ENCODE results near the gene RGS17.

Gene RGS17

DNA sequence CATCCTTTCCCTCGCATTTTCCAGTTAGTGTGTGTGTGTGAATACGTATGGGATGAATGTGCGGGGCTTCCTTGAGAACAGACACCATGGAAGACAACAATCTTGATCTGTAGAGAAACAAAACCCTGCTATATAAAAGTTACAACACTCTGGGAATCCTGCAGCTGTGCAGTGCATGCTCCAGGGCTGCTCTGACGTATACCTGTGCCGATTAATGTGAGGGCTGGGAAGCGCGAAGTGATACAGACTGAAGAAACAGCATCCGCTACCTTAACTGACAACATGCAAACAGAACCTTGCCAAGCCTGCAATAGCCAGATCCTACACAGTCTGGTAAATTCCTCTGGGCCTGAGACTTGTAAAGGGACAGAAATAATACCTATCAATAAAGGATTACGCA, 96.9 kb downstream of the RGS17 start:
- no peak for TF ChIP-seq EGR1 (IDR thresholded peaks at IDR 0.05)
- TF ChIP-seq, protein P1, sequence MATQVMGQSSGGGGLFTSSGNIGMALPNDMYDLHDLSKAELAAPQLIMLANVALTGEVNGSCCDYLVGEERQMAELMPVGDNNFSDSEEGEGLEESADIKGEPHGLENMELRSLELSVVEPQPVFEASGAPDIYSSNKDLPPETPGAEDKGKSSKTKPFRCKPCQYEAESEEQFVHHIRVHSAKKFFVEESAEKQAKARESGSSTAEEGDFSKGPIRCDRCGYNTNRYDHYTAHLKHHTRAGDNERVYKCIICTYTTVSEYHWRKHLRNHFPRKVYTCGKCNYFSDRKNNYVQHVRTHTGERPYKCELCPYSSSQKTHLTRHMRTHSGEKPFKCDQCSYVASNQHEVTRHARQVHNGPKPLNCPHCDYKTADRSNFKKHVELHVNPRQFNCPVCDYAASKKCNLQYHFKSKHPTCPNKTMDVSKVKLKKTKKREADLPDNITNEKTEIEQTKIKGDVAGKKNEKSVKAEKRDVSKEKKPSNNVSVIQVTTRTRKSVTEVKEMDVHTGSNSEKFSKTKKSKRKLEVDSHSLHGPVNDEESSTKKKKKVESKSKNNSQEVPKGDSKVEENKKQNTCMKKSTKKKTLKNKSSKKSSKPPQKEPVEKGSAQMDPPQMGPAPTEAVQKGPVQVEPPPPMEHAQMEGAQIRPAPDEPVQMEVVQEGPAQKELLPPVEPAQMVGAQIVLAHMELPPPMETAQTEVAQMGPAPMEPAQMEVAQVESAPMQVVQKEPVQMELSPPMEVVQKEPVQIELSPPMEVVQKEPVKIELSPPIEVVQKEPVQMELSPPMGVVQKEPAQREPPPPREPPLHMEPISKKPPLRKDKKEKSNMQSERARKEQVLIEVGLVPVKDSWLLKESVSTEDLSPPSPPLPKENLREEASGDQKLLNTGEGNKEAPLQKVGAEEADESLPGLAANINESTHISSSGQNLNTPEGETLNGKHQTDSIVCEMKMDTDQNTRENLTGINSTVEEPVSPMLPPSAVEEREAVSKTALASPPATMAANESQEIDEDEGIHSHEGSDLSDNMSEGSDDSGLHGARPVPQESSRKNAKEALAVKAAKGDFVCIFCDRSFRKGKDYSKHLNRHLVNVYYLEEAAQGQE (IDR thresholded peaks at IDR 0.05; ENCODE audit: low read depth): no peak
- no peak for TF ChIP-seq TAF1 (IDR thresholded peaks at IDR 0.05; ENCODE audit: low read depth)
- TF ChIP-seq, protein P2, sequence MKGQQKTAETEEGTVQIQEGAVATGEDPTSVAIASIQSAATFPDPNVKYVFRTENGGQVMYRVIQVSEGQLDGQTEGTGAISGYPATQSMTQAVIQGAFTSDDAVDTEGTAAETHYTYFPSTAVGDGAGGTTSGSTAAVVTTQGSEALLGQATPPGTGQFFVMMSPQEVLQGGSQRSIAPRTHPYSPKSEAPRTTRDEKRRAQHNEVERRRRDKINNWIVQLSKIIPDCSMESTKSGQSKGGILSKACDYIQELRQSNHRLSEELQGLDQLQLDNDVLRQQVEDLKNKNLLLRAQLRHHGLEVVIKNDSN (IDR thresholded peaks at IDR 0.05): no peak
- TF ChIP-seq YY1 (IDR thresholded peaks at IDR 0.05; ENCODE audit: low read depth): no peak

DNA sequence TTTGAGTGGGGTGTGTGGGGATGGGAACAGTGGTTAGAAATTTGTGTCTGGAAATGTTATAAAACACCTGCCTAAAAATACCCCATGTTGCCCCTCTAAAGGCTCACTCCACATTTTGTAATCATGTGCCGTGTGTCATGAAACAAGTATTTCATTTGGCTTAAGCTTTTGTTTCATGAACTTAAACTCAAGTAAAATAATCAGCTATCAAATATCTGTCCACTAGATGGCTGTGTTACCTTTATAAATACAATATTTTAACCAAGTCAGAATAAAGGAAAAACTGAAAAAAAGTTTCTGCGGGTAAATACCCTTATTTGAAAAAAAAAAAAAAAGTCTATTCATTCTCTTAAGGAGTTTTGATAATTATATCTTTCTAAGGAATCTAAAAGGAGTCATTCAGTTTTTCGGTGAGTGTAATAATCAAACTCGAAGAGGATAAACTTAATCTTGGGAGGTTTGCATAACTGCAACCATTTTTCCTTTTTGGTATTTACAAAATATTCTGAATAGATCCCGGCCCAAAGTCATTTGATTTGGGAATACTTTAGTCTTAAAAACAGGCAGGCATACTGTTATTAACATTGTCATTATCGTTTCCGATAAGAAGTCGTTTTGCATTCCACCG, 98.7 kb downstream of the RGS17 start:
- no peak for TF ChIP-seq TEAD4 (IDR thresholded peaks at IDR 0.05)
- TF ChIP-seq RAD21 (IDR thresholded peaks at IDR 0.05; ENCODE audit: low read depth): peak; percentile 47

DNA sequence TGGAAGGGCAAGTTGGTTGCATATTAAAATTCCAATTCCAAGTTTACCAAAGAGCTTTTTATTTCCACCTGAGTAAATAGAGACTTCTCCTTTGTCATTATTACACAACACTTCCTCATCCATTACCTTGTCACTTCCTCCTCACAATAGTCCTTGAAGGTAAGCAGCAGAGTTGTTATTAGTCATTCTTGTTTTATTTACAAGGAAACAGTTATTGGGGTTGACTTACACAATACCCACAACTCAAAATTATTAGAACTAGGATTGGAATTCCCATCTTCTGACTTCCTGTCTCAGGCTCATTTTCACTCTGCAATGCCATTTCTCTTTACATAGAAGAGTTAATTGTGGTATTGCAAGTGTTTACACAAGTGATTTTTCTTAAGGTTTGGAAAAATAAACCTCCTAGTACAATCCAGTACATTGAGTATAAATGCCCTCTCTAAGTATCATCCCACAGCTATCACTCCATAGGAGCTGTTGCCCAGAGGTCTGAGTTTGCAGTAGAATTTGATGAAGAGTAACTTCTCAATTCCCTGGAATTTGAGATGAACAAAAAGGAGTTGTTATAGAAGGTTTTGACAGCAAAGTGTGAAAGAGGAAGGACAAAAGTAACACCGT, 99.6 kb downstream of the RGS17 start:
- TF ChIP-seq, protein P1 (IDR thresholded peaks at IDR 0.05; ENCODE audit: low read depth): no peak
- TF ChIP-seq EP300 (IDR thresholded peaks at IDR 0.05; ENCODE audit: borderline replicate concordance) (no peak), TCF12 (IDR thresholded peaks at IDR 0.05; ENCODE audit: low read depth) (no peak), NFIC (IDR thresholded peaks at IDR 0.05) (no peak), CREB1 (IDR thresholded peaks at IDR 0.05; ENCODE audit: low read depth) (no peak), CEBPB (IDR thresholded peaks at IDR 0.05) (no peak), RAD21 (IDR thresholded peaks at IDR 0.05; ENCODE audit: low read depth) (no peak), EGR1 (IDR thresholded peaks at IDR 0.05) (no peak), YY1 (IDR thresholded peaks at IDR 0.05; ENCODE audit: low read depth) (no peak), FOXM1 (IDR thresholded peaks at IDR 0.05; ENCODE audit: borderline replicate concordance, low read depth) (no peak), ZBTB7A (IDR thresholded peaks at IDR 0.05; ENCODE audit: low read depth) (no peak)
- TF ChIP-seq, protein P2 (IDR thresholded peaks at IDR 0.05): no peak
- TF ChIP-seq, protein P3, sequence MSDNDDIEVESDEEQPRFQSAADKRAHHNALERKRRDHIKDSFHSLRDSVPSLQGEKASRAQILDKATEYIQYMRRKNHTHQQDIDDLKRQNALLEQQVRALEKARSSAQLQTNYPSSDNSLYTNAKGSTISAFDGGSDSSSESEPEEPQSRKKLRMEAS (IDR thresholded peaks at IDR 0.05): no peak

DNA sequence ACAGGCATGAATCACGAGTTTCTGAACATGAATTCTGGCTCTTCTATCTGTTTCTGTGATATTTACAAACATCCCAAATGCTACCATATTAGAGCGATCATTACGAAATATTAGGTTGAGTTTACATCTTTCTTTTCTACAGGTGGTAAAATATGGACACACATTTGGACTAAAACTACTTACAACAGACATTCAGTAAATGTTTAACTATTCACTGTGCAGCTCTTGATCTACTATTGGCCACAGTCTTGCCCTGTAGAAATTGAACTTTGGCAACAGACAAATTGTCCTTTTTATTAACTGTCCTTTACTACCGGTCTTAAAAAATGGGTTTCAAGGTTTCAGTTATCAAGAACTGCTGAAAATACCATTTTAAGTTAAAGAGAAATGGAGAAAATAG, 102.1 kb downstream of the RGS17 start:
- TF ChIP-seq FOXM1 (IDR thresholded peaks at IDR 0.05; ENCODE audit: borderline replicate concordance, low read depth): no peak
- no peak for TF ChIP-seq CREB1 (IDR thresholded peaks at IDR 0.05; ENCODE audit: low read depth)
- no peak for TF ChIP-seq TAF1 (IDR thresholded peaks at IDR 0.05; ENCODE audit: low read depth)
- no peak for TF ChIP-seq RAD21 (IDR thresholded peaks at IDR 0.05; ENCODE audit: low read depth)
- TF ChIP-seq EGR1 (IDR thresholded peaks at IDR 0.05): no peak
- TF ChIP-seq, protein P3 (IDR thresholded peaks at IDR 0.05): no peak
- TF ChIP-seq TEAD4 (IDR thresholded peaks at IDR 0.05): no peak
- TF ChIP-seq, protein P1 (IDR thresholded peaks at IDR 0.05; ENCODE audit: low read depth): no peak
- TF ChIP-seq TCF12 (IDR thresholded peaks at IDR 0.05; ENCODE audit: low read depth): no peak
- no peak for TF ChIP-seq ZBTB7A (IDR thresholded peaks at IDR 0.05; ENCODE audit: low read depth)
- no peak for TF ChIP-seq CEBPB (IDR thresholded peaks at IDR 0.05)
- TF ChIP-seq NFIC (IDR thresholded peaks at IDR 0.05): no peak

DNA sequence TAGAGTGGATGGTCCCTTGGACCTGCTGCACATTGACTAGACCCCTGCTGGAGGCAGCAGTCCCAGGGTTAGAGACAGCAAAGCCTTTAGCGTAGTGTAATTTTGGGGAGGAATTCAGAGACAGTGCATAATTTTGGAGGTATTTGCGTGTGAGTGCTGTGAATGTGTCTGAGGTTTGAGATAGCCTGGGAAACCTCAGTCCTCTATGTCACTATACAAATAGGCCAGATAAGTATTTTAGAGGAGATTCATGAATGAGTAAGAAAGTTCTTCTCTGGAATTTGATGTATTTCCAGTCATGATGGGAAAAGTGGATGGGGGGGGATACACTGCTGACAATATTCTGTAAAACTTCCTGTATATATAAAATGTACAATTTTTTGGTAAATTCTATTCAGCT, 102.8 kb downstream of the RGS17 start:
- TF ChIP-seq RAD21 (IDR thresholded peaks at IDR 0.05; ENCODE audit: low read depth) (no peak), EGR1 (IDR thresholded peaks at IDR 0.05) (no peak), TEAD4 (IDR thresholded peaks at IDR 0.05) (no peak), YY1 (IDR thresholded peaks at IDR 0.05; ENCODE audit: low read depth) (no peak), ZBTB7A (IDR thresholded peaks at IDR 0.05; ENCODE audit: low read depth) (no peak), CREB1 (IDR thresholded peaks at IDR 0.05; ENCODE audit: low read depth) (no peak), TAF1 (IDR thresholded peaks at IDR 0.05; ENCODE audit: low read depth) (no peak), NFIC (IDR thresholded peaks at IDR 0.05) (no peak), CEBPB (IDR thresholded peaks at IDR 0.05) (no peak), EP300 (IDR thresholded peaks at IDR 0.05; ENCODE audit: borderline replicate concordance) (no peak), TCF12 (IDR thresholded peaks at IDR 0.05; ENCODE audit: low read depth) (no peak)
- TF ChIP-seq, protein P1 (IDR thresholded peaks at IDR 0.05; ENCODE audit: low read depth): no peak
